ENCODE results near the gene FOXP1. TPM values are rescaled to one million over a fixed set of nuclear protein-coding genes. Genes with fewer than 3 reads are reported as not detected.

The FOXP1 gene
- total RNA-seq, 1 experiment from 2014 or later, result 2.9 TPM

DNA sequence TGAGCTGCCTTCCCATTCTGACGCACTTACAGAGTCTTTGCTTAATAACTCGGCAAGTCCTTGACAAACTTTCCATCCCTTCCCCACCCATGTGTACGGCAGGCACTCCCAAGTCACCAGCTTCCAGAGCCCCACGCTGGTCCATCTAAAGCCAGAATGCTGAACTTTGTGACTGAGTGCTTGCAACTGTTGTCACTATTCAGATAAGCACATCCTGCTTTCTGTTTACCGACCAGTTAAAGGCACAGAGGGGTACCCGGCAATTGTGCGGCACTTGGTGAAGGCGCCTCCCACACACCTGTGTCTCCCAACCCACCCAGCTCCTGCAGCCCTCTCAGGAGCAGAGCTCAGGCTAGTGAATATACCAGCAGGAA, 430.6 kb downstream of the FOXP1 start:
- Histone ChIP-seq H3K27ac (ENCODE audit: low read length) (no peak overlapping the region), H3K9me3 (ENCODE audit: control insufficient read depth, insufficient read depth, low read depth, low read length) (no peaks in the 10 kb centered on the region), H3K4me1 (ENCODE audit: control insufficient read depth, insufficient read depth, low read length) (no peaks in the 10 kb centered on the region), H3K36me3 (ENCODE audit: control insufficient read depth, insufficient read depth, low read length) (no peaks in the 10 kb centered on the region), H3K27me3 (ENCODE audit: control insufficient read depth, insufficient read depth, low read length) (no peaks in the 10 kb centered on the region), H3K4me3 (ENCODE audit: low read depth in 2 of 2, low read length in 2 of 2) (no peak overlapping the region)
- no peak for ATAC-seq
- POLR2A ChIA-PET, result no interaction called here
- no TSS peak for BruUV-seq (replicated peaks)
- TF ChIP-seq, protein P1, sequence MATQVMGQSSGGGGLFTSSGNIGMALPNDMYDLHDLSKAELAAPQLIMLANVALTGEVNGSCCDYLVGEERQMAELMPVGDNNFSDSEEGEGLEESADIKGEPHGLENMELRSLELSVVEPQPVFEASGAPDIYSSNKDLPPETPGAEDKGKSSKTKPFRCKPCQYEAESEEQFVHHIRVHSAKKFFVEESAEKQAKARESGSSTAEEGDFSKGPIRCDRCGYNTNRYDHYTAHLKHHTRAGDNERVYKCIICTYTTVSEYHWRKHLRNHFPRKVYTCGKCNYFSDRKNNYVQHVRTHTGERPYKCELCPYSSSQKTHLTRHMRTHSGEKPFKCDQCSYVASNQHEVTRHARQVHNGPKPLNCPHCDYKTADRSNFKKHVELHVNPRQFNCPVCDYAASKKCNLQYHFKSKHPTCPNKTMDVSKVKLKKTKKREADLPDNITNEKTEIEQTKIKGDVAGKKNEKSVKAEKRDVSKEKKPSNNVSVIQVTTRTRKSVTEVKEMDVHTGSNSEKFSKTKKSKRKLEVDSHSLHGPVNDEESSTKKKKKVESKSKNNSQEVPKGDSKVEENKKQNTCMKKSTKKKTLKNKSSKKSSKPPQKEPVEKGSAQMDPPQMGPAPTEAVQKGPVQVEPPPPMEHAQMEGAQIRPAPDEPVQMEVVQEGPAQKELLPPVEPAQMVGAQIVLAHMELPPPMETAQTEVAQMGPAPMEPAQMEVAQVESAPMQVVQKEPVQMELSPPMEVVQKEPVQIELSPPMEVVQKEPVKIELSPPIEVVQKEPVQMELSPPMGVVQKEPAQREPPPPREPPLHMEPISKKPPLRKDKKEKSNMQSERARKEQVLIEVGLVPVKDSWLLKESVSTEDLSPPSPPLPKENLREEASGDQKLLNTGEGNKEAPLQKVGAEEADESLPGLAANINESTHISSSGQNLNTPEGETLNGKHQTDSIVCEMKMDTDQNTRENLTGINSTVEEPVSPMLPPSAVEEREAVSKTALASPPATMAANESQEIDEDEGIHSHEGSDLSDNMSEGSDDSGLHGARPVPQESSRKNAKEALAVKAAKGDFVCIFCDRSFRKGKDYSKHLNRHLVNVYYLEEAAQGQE (IDR thresholded peaks at IDR 0.05; ENCODE audit: insufficient read depth in 1 of 2, low read depth in 2 of 2, low read length in 1 of 2), result no peak
- no peak for TF ChIP-seq TCF7L2 (IDR thresholded peaks at IDR 0.05; ENCODE audit: low read depth, low read length)
- TF ChIP-seq, protein P2, sequence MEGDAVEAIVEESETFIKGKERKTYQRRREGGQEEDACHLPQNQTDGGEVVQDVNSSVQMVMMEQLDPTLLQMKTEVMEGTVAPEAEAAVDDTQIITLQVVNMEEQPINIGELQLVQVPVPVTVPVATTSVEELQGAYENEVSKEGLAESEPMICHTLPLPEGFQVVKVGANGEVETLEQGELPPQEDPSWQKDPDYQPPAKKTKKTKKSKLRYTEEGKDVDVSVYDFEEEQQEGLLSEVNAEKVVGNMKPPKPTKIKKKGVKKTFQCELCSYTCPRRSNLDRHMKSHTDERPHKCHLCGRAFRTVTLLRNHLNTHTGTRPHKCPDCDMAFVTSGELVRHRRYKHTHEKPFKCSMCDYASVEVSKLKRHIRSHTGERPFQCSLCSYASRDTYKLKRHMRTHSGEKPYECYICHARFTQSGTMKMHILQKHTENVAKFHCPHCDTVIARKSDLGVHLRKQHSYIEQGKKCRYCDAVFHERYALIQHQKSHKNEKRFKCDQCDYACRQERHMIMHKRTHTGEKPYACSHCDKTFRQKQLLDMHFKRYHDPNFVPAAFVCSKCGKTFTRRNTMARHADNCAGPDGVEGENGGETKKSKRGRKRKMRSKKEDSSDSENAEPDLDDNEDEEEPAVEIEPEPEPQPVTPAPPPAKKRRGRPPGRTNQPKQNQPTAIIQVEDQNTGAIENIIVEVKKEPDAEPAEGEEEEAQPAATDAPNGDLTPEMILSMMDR (IDR thresholded peaks at IDR 0.05), result no peak
- no peak for TF ChIP-seq POLR2AphosphoS5 (IDR thresholded peaks at IDR 0.05; ENCODE audit: low read depth, low read length)
- TF ChIP-seq SIN3A (IDR thresholded peaks at IDR 0.05; ENCODE audit: borderline replicate concordance, insufficient read depth, low read depth, low read length), result no peak
- no peak for DNase-seq (ENCODE audit: low read depth, low spot score)
- CTCF ChIA-PET, result no interaction called here
- intact Hi-C loops (cut with micrococcal nuclease; ENCODE audit: unreplicated experiment) (no loop called here), in situ Hi-C loops (cut with HindIII; ENCODE audit: low pct_unique_long_range_greater_than_20kb, low sequenced_read_pairs) (no loop called here)

DNA sequence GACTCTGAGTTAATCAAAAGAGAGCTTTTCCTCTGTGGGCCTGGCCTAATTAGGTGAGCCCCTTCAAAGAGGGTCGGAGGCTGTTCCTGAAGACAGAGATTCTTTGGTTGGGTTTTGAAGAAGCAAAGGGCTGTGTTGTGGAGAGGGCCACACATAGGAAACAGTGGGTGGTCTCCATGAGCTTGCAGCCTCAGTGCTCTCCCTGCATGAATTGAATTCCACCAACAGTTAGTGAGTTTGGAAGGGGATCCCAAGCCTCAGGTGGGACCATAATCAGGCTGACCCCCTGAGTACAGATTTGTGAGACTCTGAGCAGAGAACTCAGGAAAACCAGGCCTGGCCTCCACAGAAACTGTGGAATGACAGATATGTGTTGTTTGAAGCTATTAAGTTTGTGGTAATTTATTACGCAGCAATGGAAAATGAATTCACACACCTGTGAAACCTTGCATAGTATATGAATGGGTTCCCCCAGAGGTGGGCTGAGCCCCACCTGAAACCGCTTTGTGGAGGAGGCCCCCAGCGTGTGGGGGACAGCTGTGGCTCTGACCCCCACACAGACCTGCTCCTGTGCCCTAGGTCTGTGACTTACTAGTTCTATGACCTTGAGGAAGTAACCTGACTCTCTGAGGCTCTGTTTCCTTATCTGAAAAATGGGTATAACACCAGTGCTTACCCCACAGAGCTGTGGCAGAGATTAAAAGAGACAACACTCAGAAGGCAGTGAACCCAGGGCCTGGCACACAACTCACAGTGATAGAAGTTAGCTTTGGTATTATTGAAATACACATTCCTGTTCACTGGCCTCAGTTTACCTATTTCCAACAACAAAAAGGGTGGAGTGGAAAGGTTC, 431.3 kb downstream of the FOXP1 start:
- intact Hi-C loops (cut with micrococcal nuclease; ENCODE audit: unreplicated experiment), result no loop called here
- ChIA-PET POLR2A (no interaction called here), CTCF (interaction anchor here (0.6 kb wide), 1 partner anchor 47 kb away, joined by 4 read pairs; no protein-coding TSS in a partner anchor)
- in situ Hi-C loops (cut with HindIII; ENCODE audit: low pct_unique_long_range_greater_than_20kb, low sequenced_read_pairs), result no loop called here
- no peaks in the 10 kb centered on the region for H3K4me1 ChIP-seq (ENCODE audit: control insufficient read depth, insufficient read depth, low read length)
- TF ChIP-seq, protein P1 (IDR thresholded peaks at IDR 0.05; ENCODE audit: insufficient read depth in 1 of 2, low read depth in 2 of 2, low read length in 1 of 2), result no peak
- TF ChIP-seq SIN3A (IDR thresholded peaks at IDR 0.05; ENCODE audit: borderline replicate concordance, insufficient read depth, low read depth, low read length) (no peak), TCF7L2 (IDR thresholded peaks at IDR 0.05; ENCODE audit: low read depth, low read length) (no peak), POLR2AphosphoS5 (IDR thresholded peaks at IDR 0.05; ENCODE audit: low read depth, low read length) (no peak)
- TF ChIP-seq, protein P2 (IDR thresholded peaks at IDR 0.05), result no peak
- H3K27me3 ChIP-seq (ENCODE audit: control insufficient read depth, insufficient read depth, low read length), result no peaks in the 10 kb centered on the region
- no peak overlapping the region for H3K27ac ChIP-seq (ENCODE audit: low read length)
- no peaks in the 10 kb centered on the region for H3K9me3 ChIP-seq (ENCODE audit: control insufficient read depth, insufficient read depth, low read depth, low read length)
- no peak overlapping the region for H3K4me3 ChIP-seq (ENCODE audit: low read depth in 2 of 2, low read length in 2 of 2)
- ATAC-seq (no peak), DNase-seq (ENCODE audit: low read depth, low spot score) (no peak)
- no TSS peak for BruUV-seq (replicated peaks)
- H3K36me3 ChIP-seq (ENCODE audit: control insufficient read depth, insufficient read depth, low read length), result no peaks in the 10 kb centered on the region

All from Panc1 (cell line).